COLO668 (cell line): ENCODE results near the gene ARHGEF7.
A peak's percentile ranks its signal among the peaks of the same experiment; 100 is the strongest.

ENCODE experiments used
- DNase-seq: peaks from one replicate; lab custom pipeline; 2025; ENCODE audit not compliant: unreplicated experiment; lab: John Stamatoyannopoulos, UW

ARHGEF7 gene

GRCh38 chr13:111322001-111322915, 207.1 kb downstream of the ARHGEF7 start:
- no peak for DNase-seq

- DNase-seq: no peak
Measured at GRCh38 chr13:111322916-111323331, 207.8 kb downstream of the ARHGEF7 start.

GRCh38 chr13:111323549-111323948, 208.4 kb downstream of the ARHGEF7 start:
- DNase-seq: no peak

GRCh38 chr13:111323950-111324651, 209.0 kb downstream of the ARHGEF7 start:
- no peak for DNase-seq

GRCh38 chr13:111324736-111325135, 209.6 kb downstream of the ARHGEF7 start:
- DNase-seq: no peak

GRCh38 chr13:111325146-111325890, 210.2 kb downstream of the ARHGEF7 start:
- DNase-seq: no peak

- no peak for DNase-seq
Measured at GRCh38 chr13:111325941-111326620, 211.0 kb downstream of the ARHGEF7 start.

- peak; percentile 41 for DNase-seq
Measured at GRCh38 chr13:111326621-111326965, 211.5 kb downstream of the ARHGEF7 start.

GRCh38 chr13:111326981-111327642, 212.0 kb downstream of the ARHGEF7 start:
- DNase-seq: no peak

- DNase-seq: no peak
Measured at GRCh38 chr13:111327730-111328573, 212.8 kb downstream of the ARHGEF7 start.

GRCh38 chr13:111328574-111329410, 213.7 kb downstream of the ARHGEF7 start:
- DNase-seq: no peak

- DNase-seq: no peak
Measured at GRCh38 chr13:111329641-111330040, 214.5 kb downstream of the ARHGEF7 start.

- DNase-seq: no peak
Measured at GRCh38 chr13:111330066-111330610, 215.0 kb downstream of the ARHGEF7 start.

- no peak for DNase-seq
Measured at GRCh38 chr13:111335298-111335697, 220.2 kb downstream of the ARHGEF7 start.

GRCh38 chr13:111336666-111337065, 221.6 kb downstream of the ARHGEF7 start:
- no peak for DNase-seq

- DNase-seq: no peak
Measured at GRCh38 chr13:111337206-111337605, 222.1 kb downstream of the ARHGEF7 start.

- no peak for DNase-seq
Measured at GRCh38 chr13:111337741-111338140, 222.6 kb downstream of the ARHGEF7 start.

GRCh38 chr13:111338841-111339240, 223.7 kb downstream of the ARHGEF7 start:
- DNase-seq: no peak
